Loucy (cell line): ENCODE data around the gene LRIG1.

ENCODE experiments used
- CTCF ChIP-seq: fragments of 200-600 bp; sonication (generic); conservative IDR thresholded peaks from 2 replicates; pipeline ENCODE4 v1.5.1; 2014; ENCODE audit warnings: mild to moderate bottlenecking, antibody characterized with exemption, low read length
- EZH2phosphoT487 ChIP-seq: fragments of 200-600 bp; IDR thresholded peaks from 2 replicates; pipeline ENCODE4 v1.6.1; 2018; ENCODE audit warnings: antibody characterized with exemption, mild to moderate bottlenecking, moderate library complexity, borderline replicate concordance

GRCh38 chr3:66413151-66413751, 87.6 kb downstream of the LRIG1 start:
- TF ChIP-seq EZH2phosphoT487 (no peak), CTCF (no peak)
